ENCODE results near the gene DOCK11. TPM values are rescaled to one million over a fixed set of nuclear protein-coding genes. Genes with fewer than 3 reads are reported as not detected.

The DOCK11 gene
- polyA plus RNA-seq, 1 of the 3 experiments (the other 2 are of a cell fraction): 34.8 TPM

DNA sequence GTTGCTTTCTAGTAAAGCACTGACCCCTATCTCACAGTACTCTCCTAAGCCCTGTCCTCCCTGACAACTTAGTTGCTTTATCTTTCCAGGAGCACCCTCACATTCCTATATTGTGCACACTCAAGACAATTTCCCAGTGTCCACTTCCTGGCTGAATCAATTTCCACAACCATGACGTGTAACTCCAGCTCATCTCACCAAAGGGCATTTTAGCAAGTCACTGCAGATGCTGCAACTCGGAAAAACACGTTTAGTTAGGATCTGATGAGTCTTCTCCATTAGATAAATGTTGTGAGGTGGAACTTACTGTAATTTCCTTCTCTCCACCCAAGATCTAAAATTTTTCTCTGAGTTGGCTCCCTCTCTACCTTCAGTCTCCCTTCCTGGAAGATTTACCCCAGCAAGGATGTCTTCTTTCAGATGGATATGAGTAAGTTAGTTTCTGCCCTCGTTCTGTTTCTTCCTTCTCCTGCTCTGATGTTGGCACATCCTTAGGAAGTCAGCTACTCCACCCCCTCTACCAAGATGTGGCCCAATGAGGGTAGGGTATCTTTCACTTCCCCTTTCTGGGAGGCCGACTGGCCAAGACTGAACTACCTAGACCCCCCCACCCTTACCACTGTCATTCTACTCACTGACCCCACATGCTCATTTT lies 203.0 kb downstream of the DOCK11 start:
- no peaks in the 10 kb centered on the region for H3K27me3 ChIP-seq (ENCODE audit: insufficient read depth)
- H3K9me2 ChIP-seq: no peaks in the 10 kb centered on the region
- H3K9ac ChIP-seq: no peak overlapping the region
- no peaks in the 10 kb centered on the region for H3K79me2 ChIP-seq (ENCODE audit: insufficient read depth)
- DNase-seq: no peak
- no peaks in the 10 kb centered on the region for H4K20me1 ChIP-seq (ENCODE audit: insufficient read depth)
- ChIA-PET POLR2A (no interaction called here), CTCF (no interaction called here)
- H3K4me1 ChIP-seq (ENCODE audit: control insufficient read depth in 1 of 2, insufficient read depth in 2 of 2, low read depth in 1 of 2, low read length in 1 of 2): no peaks in the 10 kb centered on the region
- H3K9me3 ChIP-seq: no peaks in the 10 kb centered on the region
- 53% methylated on average over 5 of the region's 5 CpGs for WGBS (ENCODE audit: low lambda C conversion rate)
- no peak overlapping the region for H3K4me2 ChIP-seq
- H3K27ac ChIP-seq (ENCODE audit: low read depth in 2 of 2, low read length in 1 of 2): no peak overlapping the region
- no peaks in the 10 kb centered on the region for H3K36me3 ChIP-seq (replicated peaks in 1 of 2; ENCODE audit: control insufficient read depth in 1 of 2, insufficient read depth in 2 of 2, low read length in 1 of 2)
- H2AFZ ChIP-seq (ENCODE audit: low read depth): no peak overlapping the region
- H3K4me3 ChIP-seq (ENCODE audit: low read depth in 2 of 2, low read length in 1 of 2): no peak overlapping the region
- no peak for TF ChIP-seq CHD2 (IDR thresholded peaks at IDR 0.05; ENCODE audit: low read length, partially characterized antibody)
- no peak for TF ChIP-seq RCOR1 (IDR thresholded peaks at IDR 0.05; ENCODE audit: low read length)
- no peak for TF ChIP-seq FOSL2 (IDR thresholded peaks at IDR 0.05; ENCODE audit: borderline replicate concordance, low read depth)
- TF ChIP-seq, protein P1, sequence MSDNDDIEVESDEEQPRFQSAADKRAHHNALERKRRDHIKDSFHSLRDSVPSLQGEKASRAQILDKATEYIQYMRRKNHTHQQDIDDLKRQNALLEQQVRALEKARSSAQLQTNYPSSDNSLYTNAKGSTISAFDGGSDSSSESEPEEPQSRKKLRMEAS (IDR thresholded peaks at IDR 0.05; ENCODE audit: low read depth): no peak
- TF ChIP-seq, protein P2, sequence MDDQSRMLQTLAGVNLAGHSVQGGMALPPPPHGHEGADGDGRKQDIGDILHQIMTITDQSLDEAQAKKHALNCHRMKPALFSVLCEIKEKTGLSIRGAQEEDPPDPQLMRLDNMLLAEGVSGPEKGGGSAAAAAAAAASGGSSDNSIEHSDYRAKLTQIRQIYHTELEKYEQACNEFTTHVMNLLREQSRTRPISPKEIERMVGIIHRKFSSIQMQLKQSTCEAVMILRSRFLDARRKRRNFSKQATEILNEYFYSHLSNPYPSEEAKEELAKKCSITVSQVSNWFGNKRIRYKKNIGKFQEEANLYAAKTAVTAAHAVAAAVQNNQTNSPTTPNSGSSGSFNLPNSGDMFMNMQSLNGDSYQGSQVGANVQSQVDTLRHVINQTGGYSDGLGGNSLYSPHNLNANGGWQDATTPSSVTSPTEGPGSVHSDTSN (IDR thresholded peaks at IDR 0.05): no peak
- H3F3A ChIP-seq (replicated peaks; ENCODE audit: insufficient read depth): no peaks in the 10 kb centered on the region

DNA sequence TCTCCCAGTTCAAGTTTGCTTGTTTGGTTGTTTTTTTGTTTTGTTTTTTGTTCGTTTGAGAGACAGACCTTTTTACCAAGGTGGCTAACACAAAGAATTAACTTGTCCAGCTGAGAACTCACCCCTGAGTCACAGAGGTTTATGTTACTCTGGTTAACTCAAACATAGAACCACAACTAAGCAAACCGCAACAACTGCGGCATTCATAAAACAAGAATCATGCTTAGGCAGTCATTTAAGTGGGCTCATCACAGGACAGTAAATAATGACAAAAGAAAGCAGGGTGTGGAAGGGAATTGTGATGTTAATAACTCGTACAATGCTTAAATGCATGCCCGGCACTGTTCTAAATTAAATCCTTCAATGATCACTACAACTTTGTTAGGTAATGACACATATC lies 207.1 kb downstream of the DOCK11 start:
- ChIA-PET CTCF (no interaction called here), POLR2A (no interaction called here)
- H3K27ac ChIP-seq (ENCODE audit: low read depth in 2 of 2, low read length in 1 of 2): no peak overlapping the region
- H3K9ac ChIP-seq: no peak overlapping the region
- no peak overlapping the region for H2AFZ ChIP-seq (ENCODE audit: low read depth)
- no peaks in the 10 kb centered on the region for H3K36me3 ChIP-seq (replicated peaks in 1 of 2; ENCODE audit: control insufficient read depth in 1 of 2, insufficient read depth in 2 of 2, low read length in 1 of 2)
- H3K4me2 ChIP-seq: no peak overlapping the region
- H3K4me3 ChIP-seq (ENCODE audit: low read depth in 2 of 2, low read length in 1 of 2): no peak overlapping the region
- H3F3A ChIP-seq (replicated peaks; ENCODE audit: insufficient read depth): no peaks in the 10 kb centered on the region
- no peaks in the 10 kb centered on the region for H4K20me1 ChIP-seq (ENCODE audit: insufficient read depth)
- H3K4me1 ChIP-seq (ENCODE audit: control insufficient read depth in 1 of 2, insufficient read depth in 2 of 2, low read depth in 1 of 2, low read length in 1 of 2): no peaks in the 10 kb centered on the region
- H3K79me2 ChIP-seq (ENCODE audit: insufficient read depth): no peaks in the 10 kb centered on the region
- no peaks in the 10 kb centered on the region for H3K9me2 ChIP-seq
- H3K9me3 ChIP-seq: no peaks in the 10 kb centered on the region
- no peak for DNase-seq
- H3K27me3 ChIP-seq (ENCODE audit: insufficient read depth): no peaks in the 10 kb centered on the region
- WGBS (ENCODE audit: low lambda C conversion rate): 57% methylated on average over 5 of the region's 5 CpGs
- TF ChIP-seq, protein P3, sequence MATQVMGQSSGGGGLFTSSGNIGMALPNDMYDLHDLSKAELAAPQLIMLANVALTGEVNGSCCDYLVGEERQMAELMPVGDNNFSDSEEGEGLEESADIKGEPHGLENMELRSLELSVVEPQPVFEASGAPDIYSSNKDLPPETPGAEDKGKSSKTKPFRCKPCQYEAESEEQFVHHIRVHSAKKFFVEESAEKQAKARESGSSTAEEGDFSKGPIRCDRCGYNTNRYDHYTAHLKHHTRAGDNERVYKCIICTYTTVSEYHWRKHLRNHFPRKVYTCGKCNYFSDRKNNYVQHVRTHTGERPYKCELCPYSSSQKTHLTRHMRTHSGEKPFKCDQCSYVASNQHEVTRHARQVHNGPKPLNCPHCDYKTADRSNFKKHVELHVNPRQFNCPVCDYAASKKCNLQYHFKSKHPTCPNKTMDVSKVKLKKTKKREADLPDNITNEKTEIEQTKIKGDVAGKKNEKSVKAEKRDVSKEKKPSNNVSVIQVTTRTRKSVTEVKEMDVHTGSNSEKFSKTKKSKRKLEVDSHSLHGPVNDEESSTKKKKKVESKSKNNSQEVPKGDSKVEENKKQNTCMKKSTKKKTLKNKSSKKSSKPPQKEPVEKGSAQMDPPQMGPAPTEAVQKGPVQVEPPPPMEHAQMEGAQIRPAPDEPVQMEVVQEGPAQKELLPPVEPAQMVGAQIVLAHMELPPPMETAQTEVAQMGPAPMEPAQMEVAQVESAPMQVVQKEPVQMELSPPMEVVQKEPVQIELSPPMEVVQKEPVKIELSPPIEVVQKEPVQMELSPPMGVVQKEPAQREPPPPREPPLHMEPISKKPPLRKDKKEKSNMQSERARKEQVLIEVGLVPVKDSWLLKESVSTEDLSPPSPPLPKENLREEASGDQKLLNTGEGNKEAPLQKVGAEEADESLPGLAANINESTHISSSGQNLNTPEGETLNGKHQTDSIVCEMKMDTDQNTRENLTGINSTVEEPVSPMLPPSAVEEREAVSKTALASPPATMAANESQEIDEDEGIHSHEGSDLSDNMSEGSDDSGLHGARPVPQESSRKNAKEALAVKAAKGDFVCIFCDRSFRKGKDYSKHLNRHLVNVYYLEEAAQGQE (IDR thresholded peaks at IDR 0.05; ENCODE audit: low read depth, low read length): no peak
- TF ChIP-seq GABPA (IDR thresholded peaks at IDR 0.05; ENCODE audit: low read depth) (no peak), NFIC (IDR thresholded peaks at IDR 0.05; ENCODE audit: borderline replicate concordance) (no peak), CHD2 (IDR thresholded peaks at IDR 0.05; ENCODE audit: low read length, partially characterized antibody) (no peak), POLR2AphosphoS5 (IDR thresholded peaks at IDR 0.05; ENCODE audit: low read depth, low read length) (no peak), FOXJ3 (CRISPR knock-in tag; IDR thresholded peaks at IDR 0.05) (no peak)
- TF ChIP-seq, protein P4, sequence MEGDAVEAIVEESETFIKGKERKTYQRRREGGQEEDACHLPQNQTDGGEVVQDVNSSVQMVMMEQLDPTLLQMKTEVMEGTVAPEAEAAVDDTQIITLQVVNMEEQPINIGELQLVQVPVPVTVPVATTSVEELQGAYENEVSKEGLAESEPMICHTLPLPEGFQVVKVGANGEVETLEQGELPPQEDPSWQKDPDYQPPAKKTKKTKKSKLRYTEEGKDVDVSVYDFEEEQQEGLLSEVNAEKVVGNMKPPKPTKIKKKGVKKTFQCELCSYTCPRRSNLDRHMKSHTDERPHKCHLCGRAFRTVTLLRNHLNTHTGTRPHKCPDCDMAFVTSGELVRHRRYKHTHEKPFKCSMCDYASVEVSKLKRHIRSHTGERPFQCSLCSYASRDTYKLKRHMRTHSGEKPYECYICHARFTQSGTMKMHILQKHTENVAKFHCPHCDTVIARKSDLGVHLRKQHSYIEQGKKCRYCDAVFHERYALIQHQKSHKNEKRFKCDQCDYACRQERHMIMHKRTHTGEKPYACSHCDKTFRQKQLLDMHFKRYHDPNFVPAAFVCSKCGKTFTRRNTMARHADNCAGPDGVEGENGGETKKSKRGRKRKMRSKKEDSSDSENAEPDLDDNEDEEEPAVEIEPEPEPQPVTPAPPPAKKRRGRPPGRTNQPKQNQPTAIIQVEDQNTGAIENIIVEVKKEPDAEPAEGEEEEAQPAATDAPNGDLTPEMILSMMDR (IDR thresholded peaks at IDR 0.05): no peak
